IPS-NIHi11 (cell line): Measurements from ENCODE around the gene SAMD11.
"Not testable (repeated sequence)": the region's sequence is repeated elsewhere in the genome, so short reads cannot be mapped to it uniquely, and the experiment has no call there.

ENCODE experiments used
- DNase-seq: peaks from one replicate; pipeline ENCODE4 v3.0.0; 2012; ENCODE audit warnings: mixed read lengths, low spot score

The SAMD11 gene, protein sequence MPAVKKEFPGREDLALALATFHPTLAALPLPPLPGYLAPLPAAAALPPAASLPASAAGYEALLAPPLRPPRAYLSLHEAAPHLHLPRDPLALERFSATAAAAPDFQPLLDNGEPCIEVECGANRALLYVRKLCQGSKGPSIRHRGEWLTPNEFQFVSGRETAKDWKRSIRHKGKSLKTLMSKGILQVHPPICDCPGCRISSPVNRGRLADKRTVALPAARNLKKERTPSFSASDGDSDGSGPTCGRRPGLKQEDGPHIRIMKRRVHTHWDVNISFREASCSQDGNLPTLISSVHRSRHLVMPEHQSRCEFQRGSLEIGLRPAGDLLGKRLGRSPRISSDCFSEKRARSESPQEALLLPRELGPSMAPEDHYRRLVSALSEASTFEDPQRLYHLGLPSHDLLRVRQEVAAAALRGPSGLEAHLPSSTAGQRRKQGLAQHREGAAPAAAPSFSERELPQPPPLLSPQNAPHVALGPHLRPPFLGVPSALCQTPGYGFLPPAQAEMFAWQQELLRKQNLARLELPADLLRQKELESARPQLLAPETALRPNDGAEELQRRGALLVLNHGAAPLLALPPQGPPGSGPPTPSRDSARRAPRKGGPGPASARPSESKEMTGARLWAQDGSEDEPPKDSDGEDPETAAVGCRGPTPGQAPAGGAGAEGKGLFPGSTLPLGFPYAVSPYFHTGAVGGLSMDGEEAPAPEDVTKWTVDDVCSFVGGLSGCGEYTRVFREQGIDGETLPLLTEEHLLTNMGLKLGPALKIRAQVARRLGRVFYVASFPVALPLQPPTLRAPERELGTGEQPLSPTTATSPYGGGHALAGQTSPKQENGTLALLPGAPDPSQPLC

DNA sequence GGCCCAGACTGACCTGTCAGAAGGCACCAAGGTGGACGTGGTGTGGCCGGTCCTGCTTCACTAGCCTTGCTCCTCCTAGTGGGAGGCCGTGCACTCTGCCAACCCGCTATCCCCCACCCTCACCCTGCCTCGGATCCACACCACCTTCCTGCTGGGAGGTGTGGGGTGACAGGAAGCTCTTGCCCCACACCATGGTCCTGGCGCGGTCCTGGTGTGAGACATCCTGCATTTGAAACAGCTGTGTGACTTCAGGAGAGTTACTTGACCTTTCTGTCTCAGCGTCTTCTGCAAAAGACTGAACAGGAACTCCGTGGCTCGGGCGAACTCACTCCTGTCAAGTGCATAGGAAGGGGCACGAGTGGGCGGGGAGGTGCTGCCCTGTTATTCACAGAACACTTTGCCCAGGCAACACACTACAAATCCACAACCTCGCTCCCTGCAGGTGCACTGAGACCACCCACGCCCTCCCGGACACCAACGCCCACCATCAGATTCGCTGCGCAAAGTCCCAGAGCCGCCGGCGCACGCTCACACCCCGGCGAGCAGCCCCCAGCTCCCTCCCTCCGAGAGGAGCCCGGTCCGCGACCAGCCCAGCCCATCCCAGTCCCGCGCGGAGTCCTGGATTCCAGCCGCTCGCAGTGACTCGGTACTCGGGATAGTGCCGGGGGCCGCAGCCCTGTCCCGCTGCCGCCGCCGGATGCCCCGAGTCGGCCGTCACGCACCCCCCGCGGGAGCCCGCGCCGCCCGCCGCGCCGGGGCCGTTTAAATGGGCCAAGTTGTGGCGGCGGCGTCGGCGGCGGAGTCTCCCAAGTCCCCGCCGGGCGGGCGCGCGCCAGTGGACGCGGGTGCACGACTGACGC lies at the start of gene SAMD11:
Gene SAMD11 (plus strand): TSS at position 793 of the 860 bp plus-strand sequence. CDS start 509 bp downstream, outside the sequence.
- DNase-seq: peak; percentile 71

DNA sequence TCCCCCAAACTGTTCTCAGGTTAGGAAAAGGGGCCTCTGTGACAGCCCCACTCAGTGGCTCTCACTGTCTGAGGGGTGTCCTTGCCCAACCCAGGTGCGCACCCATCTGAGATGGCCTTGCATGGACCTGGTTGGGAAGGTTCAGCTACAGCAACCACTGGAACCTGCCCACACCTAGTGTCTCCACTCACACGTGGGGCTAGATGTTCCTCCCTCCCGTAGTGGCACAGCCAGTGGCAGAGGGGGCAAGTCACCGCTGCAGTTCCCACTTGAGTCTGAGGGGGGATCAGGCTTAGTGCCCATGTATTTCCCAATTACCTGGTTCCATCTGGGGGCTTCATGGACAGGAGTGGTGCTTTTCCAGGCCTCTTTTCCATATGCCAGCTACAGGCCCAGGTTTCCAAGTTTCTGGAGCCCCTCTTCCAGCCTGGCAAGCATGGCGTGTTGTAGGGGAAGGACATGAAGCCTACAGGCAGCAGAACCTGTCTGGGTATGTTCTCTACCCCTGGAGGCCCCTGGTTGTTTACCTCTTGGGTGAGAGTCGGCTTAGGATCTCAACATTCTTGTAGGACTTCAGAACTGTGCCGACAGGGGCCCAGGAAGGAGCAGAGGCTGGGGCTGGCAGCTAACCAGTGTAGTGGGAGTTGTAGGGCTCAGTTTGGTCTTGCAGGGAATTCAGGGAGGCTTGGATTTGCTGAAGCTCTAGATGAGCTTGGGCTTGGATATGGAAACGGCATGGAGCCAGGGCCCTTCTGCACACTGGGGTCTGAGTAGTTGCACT lies 47.1 kb upstream of the SAMD11 start:
- DNase-seq: not testable (repeated sequence)

DNA sequence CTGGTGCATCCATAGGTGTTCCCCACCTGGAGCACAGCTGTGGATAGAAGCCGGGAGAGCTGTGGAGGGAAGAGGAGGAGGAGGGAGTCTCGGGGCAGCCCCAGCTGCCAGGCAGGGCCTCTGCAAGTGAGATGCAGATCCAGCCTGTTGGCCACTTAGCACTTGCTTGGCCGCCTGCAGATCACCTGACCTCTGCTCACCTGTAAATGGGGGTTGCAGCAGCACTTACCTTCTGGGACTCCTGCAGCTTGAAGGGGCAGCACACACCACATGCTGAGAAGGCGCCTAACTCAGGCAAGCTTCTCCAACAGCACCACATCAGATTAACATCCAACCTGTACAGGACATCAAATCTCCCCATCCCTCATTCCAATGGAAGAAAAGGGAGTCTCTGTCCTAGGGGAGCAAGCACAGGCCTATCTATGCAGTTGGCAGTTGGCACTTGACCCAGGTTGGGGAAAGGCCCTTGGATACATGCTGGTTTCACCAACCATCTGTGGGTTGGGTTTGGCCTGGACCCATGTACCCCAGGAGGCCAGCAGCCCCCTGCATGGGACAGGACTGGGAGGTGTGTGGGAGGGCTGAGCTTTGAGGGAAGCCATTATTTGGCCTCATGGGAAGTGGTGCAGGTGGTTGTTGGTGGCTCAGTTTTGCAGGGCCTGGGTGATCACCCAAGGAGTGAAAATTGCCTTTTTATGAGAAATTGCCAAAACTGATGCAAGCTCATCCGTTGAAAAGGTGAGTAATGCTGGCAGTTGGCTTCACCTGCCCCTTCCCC lies 46.3 kb upstream of the SAMD11 start:
- DNase-seq: not testable (repeated sequence)

DNA sequence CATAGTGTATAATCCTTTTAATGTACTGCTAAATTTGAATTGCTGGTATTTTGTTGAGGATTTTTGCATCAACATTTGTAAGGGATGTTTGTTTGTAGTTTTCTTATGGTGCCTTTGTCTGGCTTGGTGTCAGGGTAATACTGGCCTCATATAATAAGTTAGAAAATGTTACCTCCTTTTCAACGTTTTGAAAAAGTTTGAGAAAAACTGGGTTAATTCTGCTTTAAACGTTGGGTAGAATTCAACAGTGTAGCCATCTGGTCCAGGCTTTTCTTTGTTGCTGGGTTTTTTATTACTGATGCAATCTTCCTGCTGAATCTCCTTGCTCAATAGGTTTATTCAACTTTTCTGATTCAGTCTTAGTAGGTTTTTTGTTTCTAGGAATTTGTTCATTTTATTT lies 43.2 kb upstream of the SAMD11 start:
- not testable (repeated sequence) for DNase-seq

- DNase-seq: not testable (repeated sequence)
These were observed 42.8 kb upstream of the SAMD11 start for GRCh38 chr1:880915-881314.

DNA sequence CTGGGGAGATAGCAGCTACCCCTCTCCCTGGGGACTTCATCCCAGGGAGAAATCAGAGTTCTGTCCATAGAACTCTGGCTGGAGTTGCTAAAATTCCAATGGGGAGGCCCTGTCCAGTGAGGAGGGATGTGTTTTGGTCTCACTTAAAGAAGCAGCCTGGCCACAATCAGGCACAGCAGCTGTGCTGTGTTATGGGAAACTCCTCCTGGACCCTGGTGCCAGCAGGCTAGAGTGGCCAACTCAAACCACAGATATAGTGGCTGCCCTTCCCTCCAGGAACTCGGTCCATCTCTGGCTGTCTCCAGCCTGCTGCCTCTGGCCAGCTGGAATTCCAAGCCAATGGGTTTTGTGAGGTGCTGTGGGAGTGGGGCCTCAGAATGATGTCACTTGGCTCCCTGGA lies 37.4 kb upstream of the SAMD11 start:
- no peak for DNase-seq

DNA sequence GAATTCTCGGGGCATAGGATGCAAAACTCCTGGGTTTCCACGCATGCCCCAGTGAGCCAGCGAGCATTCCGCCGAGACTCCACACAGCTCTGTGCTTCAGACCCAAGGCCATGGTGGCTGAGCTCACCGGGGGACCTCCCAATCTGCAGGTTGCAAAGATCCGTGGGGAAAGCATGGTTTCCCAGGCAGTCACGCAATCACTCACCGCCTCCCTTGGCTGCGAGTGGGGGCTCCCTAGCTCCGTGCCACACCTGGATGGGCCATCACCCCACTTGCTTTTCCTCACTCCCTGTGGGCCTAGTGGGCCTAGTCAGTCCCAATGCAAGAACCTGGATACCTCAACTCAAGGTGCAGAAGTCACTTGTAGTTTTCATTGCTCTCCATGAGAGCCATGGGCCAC lies 37.0 kb upstream of the SAMD11 start:
- DNase-seq: no peak

GRCh38 chr1:888297-888696 lies 35.4 kb upstream of the SAMD11 start:
- no peak for DNase-seq

GRCh38 chr1:889774-890173 lies 33.9 kb upstream of the SAMD11 start:
- not testable (repeated sequence) for DNase-seq

DNA sequence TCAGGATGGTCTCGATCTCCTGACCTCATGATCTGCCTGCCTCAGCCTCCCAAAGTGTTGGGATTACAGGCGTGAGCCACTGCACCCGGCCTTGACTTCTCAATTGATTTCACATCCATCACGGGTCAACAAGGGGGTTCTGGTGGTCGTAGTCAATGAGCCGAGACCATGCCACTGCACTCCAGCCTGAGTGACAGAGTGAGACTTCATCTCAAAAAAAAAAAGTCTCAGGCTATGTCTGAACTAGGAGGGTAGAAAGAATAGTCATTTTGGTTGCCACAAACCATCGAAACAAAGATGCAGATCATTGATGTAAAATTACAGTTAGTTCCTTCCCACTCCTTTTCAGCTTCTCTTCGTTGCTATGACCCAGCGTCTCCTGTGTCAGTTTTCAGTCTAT lies 33.5 kb upstream of the SAMD11 start:
- not testable (repeated sequence) for DNase-seq

DNA sequence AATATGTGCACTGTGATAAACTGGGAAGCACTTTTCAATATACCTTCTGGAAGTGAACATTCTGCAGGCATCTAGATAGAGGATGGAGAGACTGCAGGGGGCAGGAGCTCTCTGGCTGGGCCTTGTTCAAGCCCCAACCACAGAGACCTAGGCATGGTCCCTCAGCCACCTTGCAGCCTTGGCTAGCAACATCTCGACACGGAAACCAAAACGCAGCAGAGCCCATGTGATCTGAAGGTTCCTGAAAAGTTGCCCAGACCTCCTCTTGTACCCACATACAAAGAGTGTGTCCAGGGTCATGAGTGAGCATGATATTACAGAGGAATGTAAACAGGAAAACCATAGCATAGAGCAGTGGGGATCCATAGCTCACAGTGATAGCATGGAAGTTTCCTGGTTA lies 33.1 kb upstream of the SAMD11 start:
- DNase-seq: no peak

DNA sequence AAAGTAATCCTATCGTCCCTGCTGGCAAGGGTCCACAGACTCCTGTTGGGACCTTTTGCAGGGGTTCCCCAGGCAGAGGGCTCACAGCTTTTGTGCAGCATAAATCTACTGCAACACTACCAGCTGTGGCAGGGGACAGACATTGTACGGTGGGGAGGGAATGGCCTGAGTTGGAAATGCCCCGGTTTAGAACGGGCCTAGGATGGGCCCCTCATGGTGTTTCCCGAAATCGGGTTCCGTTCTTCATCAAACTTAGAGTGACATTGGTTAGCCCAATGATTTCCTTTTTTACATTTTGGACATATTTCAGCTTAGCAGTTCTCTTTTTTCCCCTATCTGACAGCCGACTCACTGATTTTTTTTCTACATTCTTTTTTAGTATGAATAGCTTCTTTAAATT lies 26.5 kb upstream of the SAMD11 start:
- DNase-seq: no peak

DNA sequence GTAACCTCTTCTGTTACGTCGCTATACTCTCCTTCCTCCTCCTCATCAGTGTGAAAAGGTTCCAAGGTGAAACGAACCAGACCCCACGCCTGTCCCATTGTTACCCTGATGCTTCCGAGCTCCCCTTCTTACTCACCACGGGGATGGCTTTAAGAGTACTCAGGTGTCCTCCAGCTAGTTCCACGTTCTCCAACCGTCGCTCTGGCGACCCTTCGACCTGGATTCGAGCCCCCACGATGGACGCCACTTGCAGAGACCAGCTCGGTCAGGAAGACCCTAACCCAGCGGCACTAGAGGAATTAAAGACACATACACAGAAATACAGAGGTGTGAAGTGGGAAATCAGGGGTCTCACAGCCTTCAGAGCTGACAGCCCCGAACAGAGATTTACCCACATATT lies 25.8 kb upstream of the SAMD11 start:
- DNase-seq: not testable (repeated sequence)

GRCh38 chr1:899636-900317 lies 23.9 kb upstream of the SAMD11 start:
- DNase-seq: no peak

DNA sequence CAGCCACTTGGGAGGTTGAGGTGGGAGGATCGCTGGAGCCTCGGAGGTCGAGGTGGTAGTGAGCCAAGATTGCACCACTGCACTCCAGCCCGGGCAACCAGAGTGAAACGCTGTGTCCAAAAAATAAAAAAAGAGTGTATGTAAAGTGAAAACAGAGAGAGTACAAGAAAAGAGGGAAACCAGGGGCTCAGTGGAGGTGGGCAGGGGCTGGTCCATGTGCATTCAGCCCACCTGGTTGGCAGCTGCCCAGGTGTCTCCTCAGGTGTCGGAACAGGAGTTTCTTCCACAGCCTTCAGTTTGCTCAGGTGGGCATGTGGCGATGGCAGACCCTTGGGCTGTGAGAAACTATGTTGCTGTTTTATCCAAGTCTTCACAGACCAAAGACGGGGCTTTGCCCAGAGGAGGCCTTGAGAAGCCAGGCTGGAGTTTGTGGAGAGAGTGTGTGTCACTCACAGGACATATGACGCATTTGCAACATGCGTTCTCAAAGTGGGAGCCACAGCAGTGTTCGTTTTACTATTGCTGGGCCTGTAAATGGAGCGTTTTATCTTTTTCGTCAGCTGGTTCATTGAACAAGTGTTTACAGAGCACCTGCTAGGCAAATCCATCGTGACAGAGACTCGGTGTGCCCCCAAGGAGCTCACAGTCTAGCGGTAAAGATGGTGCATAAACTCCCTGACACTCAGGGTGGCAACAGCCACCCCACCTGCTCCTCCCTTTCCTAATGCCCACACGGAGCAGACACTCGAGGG lies 22.4 kb upstream of the SAMD11 start:
- no peak for DNase-seq

- DNase-seq: peak; percentile 2
These were observed 20.9 kb upstream of the SAMD11 start for GRCh38 chr1:902802-903201.

DNA sequence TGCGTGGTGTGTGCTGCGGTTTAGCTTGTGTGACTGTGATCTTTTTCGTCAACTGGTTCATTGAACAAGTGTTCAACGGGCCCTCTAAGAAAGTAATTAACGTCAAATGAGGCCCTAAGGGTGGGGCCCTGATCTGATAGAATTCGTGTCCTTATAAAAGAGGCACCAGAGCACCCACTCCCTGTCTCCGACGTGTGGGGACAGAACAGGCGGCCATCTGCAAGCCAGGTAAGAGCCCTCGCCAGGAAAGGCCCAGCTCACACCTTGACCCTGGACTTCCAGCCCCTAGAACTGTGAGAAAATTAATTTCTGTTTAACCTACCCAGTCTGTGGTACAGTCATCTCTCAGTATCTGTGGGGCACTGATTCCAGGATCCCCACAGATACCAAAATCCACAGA lies 20.4 kb upstream of the SAMD11 start:
- DNase-seq: no peak

DNA sequence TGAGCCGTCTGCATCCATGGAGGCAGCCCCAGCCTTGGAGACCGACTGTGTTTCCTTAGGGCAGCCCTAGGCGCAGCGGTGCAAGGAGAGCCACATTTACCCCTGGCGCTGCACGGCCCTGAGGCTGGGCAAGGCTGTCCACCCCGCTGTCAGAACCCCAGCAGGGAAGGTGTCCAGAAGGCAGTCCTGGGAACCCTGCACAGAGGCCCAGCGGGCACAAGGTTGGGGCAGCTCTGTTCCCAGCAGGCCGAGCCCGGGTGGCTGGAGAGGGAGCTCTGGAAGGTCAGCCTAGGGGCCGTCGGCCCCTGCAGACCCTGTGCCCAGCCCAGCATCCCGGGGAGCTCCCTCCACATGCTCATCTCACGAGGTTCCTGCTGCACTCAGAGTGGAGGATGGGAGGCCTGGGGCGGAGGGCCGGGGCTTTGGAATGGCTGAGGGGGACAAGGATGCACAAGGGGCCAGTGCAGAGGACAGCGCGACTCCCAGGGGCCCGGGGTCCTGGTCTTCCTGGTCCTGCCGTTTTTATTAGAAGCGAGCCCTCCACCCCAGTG lies 19.9 kb upstream of the SAMD11 start:
- DNase-seq: no peak
